MCF 10A (cell line): ENCODE results near the gene NOTO. TPM values are rescaled to one million over a fixed set of nuclear protein-coding genes. Genes with fewer than 3 reads are reported as not detected.

Experiments
- BruUV-seq: library from RNA; stranded (reverse); fragments of 400-500 nt; replicated peaks from 2 replicates; lab custom pipeline; 2021; lab: Mats Ljungman, UMichigan
- CTCF ChIA-PET: fragments of 300-600 bp; sonication (Branson Sonifier 250); formaldehyde crosslinking; extraction: SDS; loops from one replicate; lab custom pipeline; 2021; ENCODE audit warnings: antibody characterized with exemption, inconsistent platforms; lab: Yijun Ruan, JAX
- POLR2A ChIA-PET: fragments of 300-600, 350-650 bp; sonication (Branson Sonifier 250); formaldehyde crosslinking; extraction: SDS; loops from one replicate; lab custom pipeline; 2020; ENCODE audit warnings: antibody characterized with exemption, inconsistent platforms; lab: Yijun Ruan, JAX
- DNase-seq: peaks from one replicate; pipeline ENCODE4 v3.0.0-alpha.2; 2018; ENCODE audit not compliant: unreplicated experiment
- H3K27ac Mint-ChIP-seq: one replicate; pipeline ENCODE4 v1.8.0; 2022; ENCODE audit warnings: mild to moderate bottlenecking, low read depth, mixed read lengths; ENCODE audit not compliant: unreplicated experiment
- H3K27me3 Mint-ChIP-seq: one replicate; pipeline ENCODE4 v1.8.0; 2022; ENCODE audit warnings: mixed read lengths; ENCODE audit not compliant: insufficient read depth, unreplicated experiment
- H3K36me3 Mint-ChIP-seq: one replicate; pipeline ENCODE4 v1.8.0; 2022; ENCODE audit warnings: mild to moderate bottlenecking, moderate library complexity, mixed read lengths; ENCODE audit not compliant: insufficient read depth, unreplicated experiment
- H3K4me1 Mint-ChIP-seq: one replicate; pipeline ENCODE4 v1.8.0; 2022; ENCODE audit warnings: mixed read lengths; ENCODE audit not compliant: insufficient read depth, unreplicated experiment
- H3K4me3 Mint-ChIP-seq: one replicate; pipeline ENCODE4 v1.8.0; 2022; ENCODE audit warnings: mild to moderate bottlenecking, moderate library complexity, mixed read lengths; ENCODE audit not compliant: unreplicated experiment
- H3K9me3 Mint-ChIP-seq: one replicate; pipeline ENCODE4 v1.8.0; 2022; ENCODE audit warnings: mixed read lengths; ENCODE audit not compliant: unreplicated experiment
- intact Hi-C: fragments of 100-400 bp; cut with micrococcal nuclease; formaldehyde crosslinking; loops from 2 replicates; pipeline ENCODE4 v1.14.1; 2022
- total RNA-seq: library from RNA; stranded (reverse); gene quantifications from 2 replicates; pipeline ENCODE4 v1.2.3, GENCODE V29; 2022
- TF ChIP-seq, protein P1 (sequence below): fragments of 200-600 bp; IDR thresholded peaks from one replicate; pipeline ENCODE4 v1.8.0; 2022; ENCODE audit warnings: antibody characterized with exemption, mild to moderate bottlenecking; ENCODE audit not compliant: unreplicated experiment

The NOTO gene
- total RNA-seq, 1 experiment from 2014 or later, result not detected

DNA sequence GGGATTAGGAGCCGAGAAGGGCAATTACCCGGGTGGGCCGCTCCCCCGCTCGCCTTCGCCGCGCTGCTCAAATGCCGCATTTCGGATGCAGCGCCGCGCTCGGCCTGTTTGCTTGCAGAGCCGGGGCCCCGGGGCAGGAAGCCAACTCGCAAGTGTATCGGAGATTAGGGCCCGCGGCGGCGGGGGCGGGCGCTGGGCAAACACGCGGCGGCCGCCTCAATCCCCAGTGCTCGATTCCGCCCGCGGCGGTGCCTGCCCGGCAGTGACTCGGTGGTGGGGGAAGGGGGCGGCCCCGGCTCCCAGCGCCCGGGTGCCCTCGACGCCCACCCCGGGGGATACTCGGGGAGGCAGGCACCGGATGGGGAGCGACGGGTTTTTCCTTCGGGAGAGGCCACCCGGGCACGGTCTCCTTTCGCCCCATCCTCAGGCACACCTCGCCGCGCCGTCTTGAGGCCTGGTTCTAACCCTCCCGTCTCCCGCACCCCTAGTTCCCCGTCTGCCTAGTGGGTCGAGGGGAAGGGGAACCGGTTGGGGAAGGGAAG, 26.6 kb upstream of the NOTO start:
- CTCF ChIA-PET, result interaction anchor here (0.5 to 3.9 kb wide), 11 partner anchors 16 to 282 kb away, joined by 3 to 43 read pairs (median 18); partner anchors contain the start of gene SMYD5
- Mint-ChIP-seq H3K9me3 (no peaks in the 10 kb centered on the region), H3K27ac (no peak overlapping the region), H3K36me3 (no peaks in the 10 kb centered on the region), H3K4me1 (peaks cover 9% of the 10 kb centered on the region), H3K4me3 (no peak overlapping the region), H3K27me3 (peaks cover 42% of the 10 kb centered on the region)
- intact Hi-C loops, result loop anchor here (2.0 to 10.0 kb wide), 3 partner anchors 37 to 401 kb away; no protein-coding TSS in a partner anchor
- no TSS peak for BruUV-seq
- POLR2A ChIA-PET, result interaction anchor here (0.5 kb wide), 1 partner anchor 257 kb away, joined by 3 read pairs; no protein-coding TSS in a partner anchor
- TF ChIP-seq, protein P1, sequence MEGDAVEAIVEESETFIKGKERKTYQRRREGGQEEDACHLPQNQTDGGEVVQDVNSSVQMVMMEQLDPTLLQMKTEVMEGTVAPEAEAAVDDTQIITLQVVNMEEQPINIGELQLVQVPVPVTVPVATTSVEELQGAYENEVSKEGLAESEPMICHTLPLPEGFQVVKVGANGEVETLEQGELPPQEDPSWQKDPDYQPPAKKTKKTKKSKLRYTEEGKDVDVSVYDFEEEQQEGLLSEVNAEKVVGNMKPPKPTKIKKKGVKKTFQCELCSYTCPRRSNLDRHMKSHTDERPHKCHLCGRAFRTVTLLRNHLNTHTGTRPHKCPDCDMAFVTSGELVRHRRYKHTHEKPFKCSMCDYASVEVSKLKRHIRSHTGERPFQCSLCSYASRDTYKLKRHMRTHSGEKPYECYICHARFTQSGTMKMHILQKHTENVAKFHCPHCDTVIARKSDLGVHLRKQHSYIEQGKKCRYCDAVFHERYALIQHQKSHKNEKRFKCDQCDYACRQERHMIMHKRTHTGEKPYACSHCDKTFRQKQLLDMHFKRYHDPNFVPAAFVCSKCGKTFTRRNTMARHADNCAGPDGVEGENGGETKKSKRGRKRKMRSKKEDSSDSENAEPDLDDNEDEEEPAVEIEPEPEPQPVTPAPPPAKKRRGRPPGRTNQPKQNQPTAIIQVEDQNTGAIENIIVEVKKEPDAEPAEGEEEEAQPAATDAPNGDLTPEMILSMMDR, result no peak
- no peak for DNase-seq

DNA sequence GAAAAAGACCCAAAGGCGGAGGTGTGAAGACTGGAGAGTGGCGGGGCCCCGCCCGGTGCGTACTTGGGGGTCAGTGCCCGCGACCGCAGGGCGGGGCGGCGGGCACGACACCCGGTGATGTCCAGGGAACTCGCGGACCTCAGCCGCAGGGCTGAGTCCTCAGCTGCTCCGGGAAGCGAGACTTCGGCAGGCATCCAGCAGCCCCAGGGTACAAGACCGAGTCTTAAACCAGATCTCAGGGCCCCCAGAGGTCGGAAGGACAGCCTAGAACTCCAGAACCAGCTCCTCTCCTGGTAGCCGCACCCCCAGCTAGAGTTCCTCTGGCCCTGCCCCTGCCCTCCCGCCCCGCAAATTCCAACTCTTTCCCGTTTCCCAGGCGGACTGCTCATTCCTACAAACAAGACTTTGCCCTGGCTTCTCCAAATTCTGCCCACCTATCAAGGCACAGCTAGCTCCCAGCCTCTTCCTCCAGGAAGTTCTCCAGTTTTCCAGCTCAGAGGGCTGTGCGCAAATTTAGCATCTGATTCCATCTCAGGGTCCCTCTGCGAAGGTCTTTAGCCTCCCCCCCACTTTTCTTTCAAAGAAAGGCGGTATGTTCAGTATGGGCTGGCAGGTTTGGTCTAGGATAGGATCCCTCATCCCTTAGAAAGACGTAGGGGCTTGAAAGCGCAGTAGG, 26.0 kb upstream of the NOTO start:
- intact Hi-C loops, result loop anchor here (2.0 to 10.0 kb wide), 3 partner anchors 36 to 402 kb away; no protein-coding TSS in a partner anchor
- Mint-ChIP-seq H3K36me3 (no peaks in the 10 kb centered on the region), H3K9me3 (no peaks in the 10 kb centered on the region), H3K27me3 (peaks cover 48% of the 10 kb centered on the region), H3K27ac (no peak overlapping the region), H3K4me1 (peaks cover 9% of the 10 kb centered on the region), H3K4me3 (peak overlapping the region; percentile 86)
- TF ChIP-seq, protein P1, result no peak
- CTCF ChIA-PET, result interaction anchor here (0.5 to 3.9 kb wide), 43 partner anchors 10 to 1327 kb away, joined by 3 to 43 read pairs (median 5); partner anchors contain the start of genes RAB11FIP5 and SMYD5
- no TSS peak for BruUV-seq
- peak; percentile 13 for DNase-seq
- POLR2A ChIA-PET, result interaction anchor here (0.8 to 1.2 kb wide), 4 partner anchors 12 to 76 kb away, joined by 3 to 9 read pairs (median 3); no protein-coding TSS in a partner anchor

DNA sequence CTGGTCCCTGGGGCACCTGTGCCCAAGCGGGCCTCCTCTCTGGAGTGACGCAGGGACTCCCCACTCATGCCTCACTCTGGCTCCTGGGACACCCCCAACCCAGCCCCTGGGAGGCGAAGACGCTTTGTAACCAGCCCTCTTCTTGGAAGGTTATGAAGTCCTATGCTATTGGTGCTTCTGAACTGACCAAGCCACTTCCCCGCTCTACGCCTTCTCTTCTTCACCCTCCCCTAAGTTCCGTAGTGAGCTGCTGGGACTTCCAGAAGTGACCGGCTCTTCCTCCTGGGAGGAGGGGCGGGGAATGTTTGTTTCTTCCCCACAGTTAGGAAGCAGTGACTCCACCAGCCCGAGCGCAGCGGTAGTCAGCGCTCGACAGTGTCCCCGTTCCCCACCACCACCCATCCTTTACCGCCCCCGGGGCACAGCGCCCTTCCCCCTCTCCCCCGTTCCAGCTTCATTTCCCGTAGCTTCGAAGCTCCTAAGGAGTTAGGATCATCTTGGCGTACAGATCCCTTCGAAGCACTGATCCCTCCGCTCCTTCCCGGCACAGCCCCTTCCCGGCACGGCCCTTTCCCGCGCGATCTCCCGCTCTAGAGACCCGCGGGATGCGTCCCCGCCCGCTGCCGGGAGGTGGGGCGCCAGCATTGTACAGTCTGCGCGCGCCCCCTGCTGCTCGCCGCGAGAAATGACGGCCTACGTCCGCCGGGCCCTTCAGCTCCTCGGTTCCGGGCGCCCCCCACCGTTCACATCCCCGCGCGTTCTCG, 25.3 kb upstream of the NOTO start:
- peaks cover 9% of the 10 kb centered on the region for H3K4me1 Mint-ChIP-seq
- intact Hi-C loops, result loop anchor here (1.0 to 10.0 kb wide), 6 partner anchors 36 to 402 kb away; no protein-coding TSS in a partner anchor
- BruUV-seq, result no TSS peak
- H3K36me3 Mint-ChIP-seq, result no peaks in the 10 kb centered on the region
- POLR2A ChIA-PET, result interaction anchor here (0.6 to 1.5 kb wide), 9 partner anchors 11 to 124 kb away, joined by 3 to 9 read pairs (median 3); no protein-coding TSS in a partner anchor
- CTCF ChIA-PET, result interaction anchor here (0.5 to 3.9 kb wide), 64 partner anchors 9 to 1328 kb away, joined by 3 to 43 read pairs (median 4); partner anchors contain the start of genes RAB11FIP5 and SMYD5
- peaks cover 48% of the 10 kb centered on the region for H3K27me3 Mint-ChIP-seq
- peak overlapping the region; percentile 86 for H3K4me3 Mint-ChIP-seq
- no peaks in the 10 kb centered on the region for H3K9me3 Mint-ChIP-seq
- no peak overlapping the region for H3K27ac Mint-ChIP-seq
- DNase-seq, result peak; percentile 78
- TF ChIP-seq, protein P1, result peak; percentile 97
